ENCODE results near the gene ARHGDIG. TPM values are rescaled to one million over a fixed set of nuclear protein-coding genes. Genes with fewer than 3 reads are reported as not detected.

The ARHGDIG gene
- total RNA-seq, 1 donor from 2014 or later = 7.0 TPM

DNA sequence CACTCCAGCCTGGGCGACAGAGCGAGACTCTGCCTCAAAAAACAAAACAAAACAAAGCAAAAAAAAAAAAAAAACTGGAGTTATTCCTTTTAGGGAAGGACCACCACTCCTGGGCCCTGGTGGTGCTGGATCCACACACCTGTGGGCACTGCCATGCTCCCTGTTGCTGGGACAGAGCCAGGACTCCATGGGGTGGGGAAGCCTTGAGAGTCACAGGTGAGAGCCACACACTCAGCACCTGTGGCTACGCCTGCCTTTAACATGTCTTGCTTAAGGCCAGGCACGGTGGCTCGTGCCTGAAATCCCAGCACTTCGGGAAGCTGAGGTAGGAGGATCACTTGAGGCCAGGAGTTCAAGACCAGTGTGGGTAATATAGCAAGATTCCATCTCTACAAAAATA, 20.8 kb downstream of the ARHGDIG start:
- Histone ChIP-seq H3K4me3 (no peak overlapping the region), H3K36me3 (peaks cover 35% of the 10 kb centered on the region), H3K4me1 (no peaks in the 10 kb centered on the region), H3K9me3 (replicated peaks) (no peaks in the 10 kb centered on the region), H3K27me3 (ENCODE audit: low read depth) (no peaks in the 10 kb centered on the region), H3K27ac (replicated peaks) (no peak overlapping the region)
- intact Hi-C loops (cut with micrococcal nuclease) = no loop called here
- DNase-seq = no peak
- TF ChIP-seq, protein P1, sequence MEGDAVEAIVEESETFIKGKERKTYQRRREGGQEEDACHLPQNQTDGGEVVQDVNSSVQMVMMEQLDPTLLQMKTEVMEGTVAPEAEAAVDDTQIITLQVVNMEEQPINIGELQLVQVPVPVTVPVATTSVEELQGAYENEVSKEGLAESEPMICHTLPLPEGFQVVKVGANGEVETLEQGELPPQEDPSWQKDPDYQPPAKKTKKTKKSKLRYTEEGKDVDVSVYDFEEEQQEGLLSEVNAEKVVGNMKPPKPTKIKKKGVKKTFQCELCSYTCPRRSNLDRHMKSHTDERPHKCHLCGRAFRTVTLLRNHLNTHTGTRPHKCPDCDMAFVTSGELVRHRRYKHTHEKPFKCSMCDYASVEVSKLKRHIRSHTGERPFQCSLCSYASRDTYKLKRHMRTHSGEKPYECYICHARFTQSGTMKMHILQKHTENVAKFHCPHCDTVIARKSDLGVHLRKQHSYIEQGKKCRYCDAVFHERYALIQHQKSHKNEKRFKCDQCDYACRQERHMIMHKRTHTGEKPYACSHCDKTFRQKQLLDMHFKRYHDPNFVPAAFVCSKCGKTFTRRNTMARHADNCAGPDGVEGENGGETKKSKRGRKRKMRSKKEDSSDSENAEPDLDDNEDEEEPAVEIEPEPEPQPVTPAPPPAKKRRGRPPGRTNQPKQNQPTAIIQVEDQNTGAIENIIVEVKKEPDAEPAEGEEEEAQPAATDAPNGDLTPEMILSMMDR (IDR thresholded peaks at IDR 0.05; ENCODE audit: borderline replicate concordance) = no peak

DNA sequence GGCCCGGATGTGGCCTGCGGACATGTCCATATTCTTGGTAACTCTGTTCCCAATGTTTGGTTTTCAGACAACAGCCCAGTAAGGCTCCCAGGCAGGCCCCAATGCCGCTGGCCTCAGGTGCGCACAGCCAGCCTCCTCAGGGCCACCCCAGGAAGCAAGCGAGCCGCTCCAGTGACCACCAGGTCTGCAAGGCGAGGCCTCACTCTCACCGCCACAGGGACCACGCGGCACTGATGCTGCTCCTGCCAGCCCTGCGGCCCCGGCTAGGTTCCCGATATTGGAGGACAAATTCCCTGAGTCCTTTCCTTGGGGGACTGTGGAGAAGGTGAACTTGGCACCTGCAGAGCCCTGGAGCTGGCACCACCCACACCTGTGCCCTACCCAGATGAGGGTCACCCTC, 21.6 kb downstream of the ARHGDIG start:
- H3K4me3 ChIP-seq = no peak overlapping the region
- H3K36me3 ChIP-seq = peaks cover 35% of the 10 kb centered on the region
- TF ChIP-seq, protein P1 (IDR thresholded peaks at IDR 0.05; ENCODE audit: borderline replicate concordance) = no peak
- H3K9me3 ChIP-seq (replicated peaks) = no peaks in the 10 kb centered on the region
- H3K27ac ChIP-seq (replicated peaks) = no peak overlapping the region
- intact Hi-C loops (cut with micrococcal nuclease) = no loop called here
- no peaks in the 10 kb centered on the region for H3K4me1 ChIP-seq
- no peaks in the 10 kb centered on the region for H3K27me3 ChIP-seq (ENCODE audit: low read depth)
- DNase-seq = no peak

DNA sequence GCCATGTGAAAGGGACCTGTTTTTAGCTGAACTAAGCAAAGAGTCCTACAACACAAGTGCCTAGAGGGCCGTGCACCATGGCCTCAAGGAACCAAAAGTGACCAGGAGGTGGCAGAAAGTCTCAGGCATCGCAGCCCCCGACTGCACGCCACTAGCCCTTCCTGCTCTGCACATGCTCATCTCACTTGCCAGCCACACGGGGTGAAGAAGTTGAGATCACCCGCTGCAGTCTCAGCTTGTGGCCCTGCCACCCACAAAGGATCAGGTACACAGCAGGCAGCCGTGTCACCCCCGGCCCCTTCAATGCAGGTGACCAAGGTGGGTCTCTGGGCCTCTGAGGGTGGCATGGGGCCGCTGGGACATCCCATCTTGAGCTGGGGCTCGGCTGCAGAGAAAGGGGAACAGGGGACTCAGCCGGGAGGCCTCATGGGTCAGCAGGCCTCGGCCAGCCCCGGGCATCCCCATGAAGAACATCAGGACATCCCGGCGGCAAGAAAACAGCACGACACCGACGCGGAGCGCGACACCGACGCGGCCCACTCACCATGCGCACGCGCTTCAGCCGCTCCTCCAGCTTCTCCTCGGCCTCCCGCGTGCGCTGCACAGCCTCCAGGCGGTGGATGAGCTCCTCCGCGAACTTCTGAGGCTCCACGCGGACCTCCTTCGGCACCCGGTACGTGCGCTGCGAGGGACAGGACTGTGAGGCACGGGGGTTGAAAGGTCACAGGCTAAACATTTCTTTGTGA, 23.5 kb downstream of the ARHGDIG start:
- intact Hi-C loops (cut with micrococcal nuclease) = no loop called here
- Histone ChIP-seq H3K4me1 (no peaks in the 10 kb centered on the region), H3K9me3 (replicated peaks) (no peaks in the 10 kb centered on the region), H3K27ac (replicated peaks) (no peak overlapping the region), H3K36me3 (peaks cover 41% of the 10 kb centered on the region), H3K4me3 (no peak overlapping the region), H3K27me3 (ENCODE audit: low read depth) (no peaks in the 10 kb centered on the region)
- TF ChIP-seq, protein P1 (IDR thresholded peaks at IDR 0.05; ENCODE audit: borderline replicate concordance) = no peak
- DNase-seq = no peak

DNA sequence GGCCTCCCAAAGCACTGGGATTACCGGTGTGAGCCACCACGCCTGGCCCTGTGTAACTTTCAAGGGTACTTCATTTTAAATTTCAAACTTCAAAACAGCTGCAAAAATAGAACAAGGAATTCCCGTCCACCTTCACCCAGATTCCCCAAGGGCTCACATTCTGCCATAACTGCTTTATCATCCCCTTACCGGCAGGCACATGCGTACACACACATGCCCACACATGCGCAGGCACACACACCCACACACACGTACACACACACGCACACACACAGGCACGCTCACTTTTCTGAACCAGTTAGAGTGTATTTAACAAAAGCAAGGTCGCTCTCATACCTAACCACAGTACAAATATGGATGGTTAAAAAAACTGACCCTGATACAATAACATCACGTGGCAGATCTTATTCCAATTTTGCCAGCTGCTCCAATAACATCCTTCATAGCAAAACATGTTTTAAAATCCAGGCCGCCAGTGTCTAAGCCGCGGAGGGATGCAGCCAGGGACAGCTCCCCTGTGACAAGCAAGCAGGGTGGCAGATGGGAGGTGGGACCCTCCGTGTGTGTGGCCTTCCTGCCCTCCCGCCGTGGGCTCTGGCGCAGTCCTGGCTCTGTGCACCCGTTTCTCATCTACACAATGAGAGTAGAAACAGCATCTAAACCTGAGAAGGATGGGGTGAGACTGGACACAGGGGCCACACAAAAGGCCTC, 25.7 kb downstream of the ARHGDIG start:
- no peak overlapping the region for H3K27ac ChIP-seq (replicated peaks)
- H3K36me3 ChIP-seq = peaks cover 50% of the 10 kb centered on the region
- H3K9me3 ChIP-seq (replicated peaks) = no peaks in the 10 kb centered on the region
- H3K27me3 ChIP-seq (ENCODE audit: low read depth) = no peaks in the 10 kb centered on the region
- no peaks in the 10 kb centered on the region for H3K4me1 ChIP-seq
- no peak for DNase-seq
- H3K4me3 ChIP-seq = no peak overlapping the region
- intact Hi-C loops (cut with micrococcal nuclease) = no loop called here
- TF ChIP-seq, protein P1 (IDR thresholded peaks at IDR 0.05; ENCODE audit: borderline replicate concordance) = no peak

DNA sequence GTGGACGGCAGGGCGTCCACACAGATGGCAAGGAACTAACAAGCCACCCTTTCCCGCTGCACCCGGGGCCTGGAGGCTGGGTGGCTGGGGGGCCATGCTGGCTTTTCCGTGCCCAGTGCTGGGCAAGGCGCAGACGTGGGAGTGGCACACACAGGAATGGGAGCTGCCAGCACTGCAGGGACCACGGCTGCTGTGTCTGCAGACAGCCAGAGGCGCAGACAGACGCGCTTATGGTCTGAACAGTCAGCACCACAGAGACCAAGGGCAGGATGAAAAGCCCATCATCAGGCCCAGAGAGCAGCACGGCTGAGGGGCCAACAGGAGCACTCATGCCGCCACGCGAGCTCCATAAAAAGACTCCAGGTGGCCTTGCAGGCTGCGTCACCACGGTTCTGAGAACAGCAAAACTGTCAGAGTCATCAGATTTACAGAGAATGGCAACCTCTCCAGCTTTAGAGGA, 26.6 kb downstream of the ARHGDIG start:
- Histone ChIP-seq H3K27ac (replicated peaks) (no peak overlapping the region), H3K36me3 (peaks cover 53% of the 10 kb centered on the region)

More for the DNA sequence above, 26.6 kb downstream of the ARHGDIG start:
- Histone ChIP-seq H3K4me3 (no peak overlapping the region), H3K9me3 (replicated peaks) (no peaks in the 10 kb centered on the region), H3K4me1 (no peaks in the 10 kb centered on the region), H3K27me3 (ENCODE audit: low read depth) (no peaks in the 10 kb centered on the region)
- no peak for DNase-seq
- intact Hi-C loops (cut with micrococcal nuclease) = no loop called here
- TF ChIP-seq, protein P1 (IDR thresholded peaks at IDR 0.05; ENCODE audit: borderline replicate concordance) = no peak
